ENCODE measurements around the gene TMED6.

- TF ChIP-seq CTCF (IDR thresholded peaks at IDR 0.05; ENCODE audit: low read depth, low read length) (no peak), EZH2phosphoT487 (IDR thresholded peaks at IDR 0.05; ENCODE audit: low read depth) (no peak)
Observed at GRCh38 chr16:69318177-69318910, 33.2 kb downstream of the TMED6 start.

All from OCI-LY3 (cell line).